Ovary (tissue), 9 donors: Measurements from ENCODE around the gene KCND2. TPM values are rescaled to one million over a fixed set of nuclear protein-coding genes. Genes with fewer than 3 reads are reported as not detected.
"Not testable (repeated sequence)": the region's sequence is repeated elsewhere in the genome, so short reads cannot be mapped to it uniquely, and the experiment has no call there.

Experiments
- DNase-seq, 5 donors: peaks; one replicate each; pipeline ENCODE4 v3.0.0-alpha.2; 2019 to 2020
- H3K27ac ChIP-seq, 2 donors: fragments of 200-600 bp; one replicate each; pipeline versions ENCODE4 v1.5.1 to v1.8.0; 2019 to 2022
- H3K27me3 ChIP-seq: fragments of 200-600 bp; one replicate; pipeline ENCODE4 v1.8.0; 2022
- H3K36me3 ChIP-seq: fragments of 200-600 bp; sonication (generic); one replicate; pipeline ENCODE4 v1.5.1; 2019
- H3K4me1 ChIP-seq: one replicate; pipeline ENCODE4 v1.8.1; 2013; ENCODE audit warnings: mild to moderate bottlenecking, moderate library complexity; ENCODE audit not compliant: insufficient read depth
- H3K4me3 ChIP-seq: fragments of 200-600 bp; sonication (generic); one replicate; pipeline ENCODE4 v1.5.1; 2017
- H3K9me3 ChIP-seq, 2 donors: fragments of 200-600 bp in 1 of 2; sonication (generic) in 1 of 2; one replicate each; pipeline versions ENCODE4 v1.5.1 to v1.8.1; 2013 to 2019; ENCODE audit warnings: mild to moderate bottlenecking in 1 of 2, moderate library complexity in 1 of 2
- EP300 ChIP-seq: sonication (generic); formaldehyde crosslinking; IDR thresholded peaks from one replicate; pipeline ENCODE4 v1.6.1; 2017; ENCODE audit warnings: antibody characterized with exemption
- POLR2A ChIP-seq: fragments of 450-650 bp; IDR thresholded peaks from one replicate; pipeline ENCODE4 v1.6.1; 2017; ENCODE audit warnings: antibody characterized with exemption, mild to moderate bottlenecking, moderate library complexity
- WGBS, 3 donors: extraction: QIAGEN DNeasy Blood & Tissue Kit in 1 of 3; methylation state at CpG; one replicate each; pipeline versions ENCODE4 v1.1.5 to v1.1.7; 2013 to 2017; 5-methylcytosine and 5-hydroxymethylcytosine counted together
- intact Hi-C, 4 donors: fragments of 100-400 bp; cut with DNase I; formaldehyde crosslinking; loops; one replicate each; pipeline versions ENCODE4 v1.11.0 to v1.15.1; 2022 to 2023
- polyA plus RNA-seq, 2 donors: library from polyadenylated mRNA; stranded (reverse); fragments of 200-250 nt in 1 of 2; fragments of 350-450 nt in 1 of 2; fragmentation: Illumina TruSeq in 1 of 2; extraction: RNeasy Lipid Tissue Mini Kit (QIAGEN cat#74804) in 1 of 2; gene quantifications; one replicate each; pipeline ENCODE4 v1.2.3, GENCODE V29; 2013 to 2014
- total RNA-seq, 7 donors: library from RNA; depleted of rRNA in 2 of 7; stranded (reverse); fragments of >200 nt in 2 of 7; fragmentation: NEBNext Ultra II Directional in 3 of 7; extraction: Animal tissue kit (Norgen Biotek cat#: 25700) in 3 of 7; gene quantifications; one replicate each; pipeline versions ENCODE4 v1.1.0 to v1.2.4, GENCODE V29; 2016 to 2023
- TF ChIP-seq, protein P1 (sequence below), 3 donors: fragments of 450-650 bp in 2 of 3; fragments of 200-600 bp in 1 of 3; IDR thresholded peaks; one replicate each; pipeline versions ENCODE4 v1.5.1 to v1.8.0; 2016 to 2022; ENCODE audit warnings: antibody characterized with exemption in 3 of 3, mild to moderate bottlenecking in 1 of 3
- donor health status: DM: no; HTN: no; CAD: no; lungs with moderate emphysema.
- donor health status: DM: no; HTN: no; CAD: no.
- donor health status: Bipolar disorder and iron deficiency.
- donor health status: DM: yes; HTN: yes; CAD: no.
- donor health status: DM: no; HTN: no; CAD: no.
- donor health status: DM: yes; HTN: yes; CAD: no.

The KCND2 gene
- total and polyA plus RNA-seq, 9 donors: 3.2 to 14.5 (median 5.4) TPM

DNA sequence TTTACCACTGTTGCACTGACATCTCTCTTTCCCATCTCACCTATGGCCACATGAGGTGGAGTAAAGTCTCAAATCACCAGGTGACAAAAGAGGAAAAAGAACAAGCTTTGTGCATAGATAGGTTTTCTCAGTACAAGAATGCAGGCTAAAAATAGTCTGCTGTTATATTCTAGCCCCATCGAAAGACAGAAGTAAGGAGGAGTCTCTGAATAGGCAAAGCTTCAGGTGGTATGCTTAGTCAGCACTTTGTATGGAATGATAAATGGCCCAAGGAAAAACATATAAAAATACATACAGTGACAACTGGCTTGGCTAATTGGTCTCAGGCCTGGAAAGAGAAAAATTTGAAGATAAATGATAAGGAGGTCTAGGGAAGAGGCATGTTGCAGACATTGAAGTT is 39.6 kb upstream of the KCND2 start:
- Histone ChIP-seq H3K4me3 (no peak overlapping the region), H3K36me3 (no peaks in the 10 kb centered on the region), H3K27me3 (no peaks in the 10 kb centered on the region), H3K9me3 (no peaks in the 10 kb centered on the region), H3K4me1 (no peaks in the 10 kb centered on the region), H3K27ac (no peak overlapping the region)
- 36 to 47% (median 42%) methylated on average over 1 of the region's 1 CpG for WGBS, 3 donors
- TF ChIP-seq POLR2A (no peak), EP300 (no peak)
- DNase-seq: no peak
- intact Hi-C loops: no loop called here

DNA sequence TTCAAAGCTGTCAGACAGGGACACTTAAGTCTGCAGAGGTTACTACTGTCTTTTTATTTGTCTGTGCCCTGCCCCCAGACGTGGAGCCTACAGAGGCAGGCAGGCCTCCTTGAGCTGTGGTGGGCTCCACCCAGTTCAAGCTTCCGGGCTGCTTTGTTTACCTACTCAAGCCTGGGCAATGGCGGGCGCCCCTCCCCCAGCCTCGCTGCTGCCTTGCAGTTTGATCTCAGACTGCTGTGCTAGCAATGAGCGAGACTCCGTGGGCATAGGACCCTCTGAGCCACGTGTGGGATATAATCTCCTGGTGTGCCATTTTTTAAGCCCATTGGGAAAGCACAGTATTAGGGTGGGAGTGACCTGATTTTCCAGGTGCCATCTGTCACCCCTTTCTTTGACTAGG is 32.6 kb upstream of the KCND2 start:
- H3K27ac ChIP-seq, H3K4me3 ChIP-seq, intact Hi-C loops, H3K9me3 ChIP-seq, DNase-seq, H3K4me1 ChIP-seq, H3K36me3 ChIP-seq, H3K27me3 ChIP-seq: not testable (repeated sequence)
- 86 to 89% (median 86%) methylated on average over 8 of the region's 8 CpGs for WGBS, 3 donors

DNA sequence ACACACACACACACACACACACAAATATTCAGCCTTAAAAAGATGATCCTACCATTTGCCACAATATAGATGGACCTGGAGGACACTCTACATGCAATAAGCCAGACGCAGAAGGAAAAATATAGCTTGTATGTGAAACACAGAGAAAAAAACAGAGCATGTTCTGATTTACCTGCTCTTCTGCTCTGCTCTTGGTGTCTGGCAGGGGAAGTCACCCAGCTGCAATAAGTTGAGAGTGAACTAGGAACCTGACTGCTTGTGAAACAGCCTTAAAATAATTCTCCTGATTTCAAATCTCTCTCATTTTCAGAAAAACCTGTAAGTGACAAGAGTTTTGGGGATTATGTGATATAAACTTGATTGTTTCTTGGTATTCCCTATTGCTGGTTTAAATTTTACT is 31.0 kb upstream of the KCND2 start:
- intact Hi-C loops: no loop called here
- Histone ChIP-seq H3K27me3 (no peaks in the 10 kb centered on the region), H3K36me3 (no peaks in the 10 kb centered on the region), H3K9me3 (no peaks in the 10 kb centered on the region), H3K4me3 (no peak overlapping the region), H3K27ac (no peak overlapping the region), H3K4me1 (no peaks in the 10 kb centered on the region)
- TF ChIP-seq EP300 (no peak), POLR2A (no peak)
- TF ChIP-seq, protein P1, sequence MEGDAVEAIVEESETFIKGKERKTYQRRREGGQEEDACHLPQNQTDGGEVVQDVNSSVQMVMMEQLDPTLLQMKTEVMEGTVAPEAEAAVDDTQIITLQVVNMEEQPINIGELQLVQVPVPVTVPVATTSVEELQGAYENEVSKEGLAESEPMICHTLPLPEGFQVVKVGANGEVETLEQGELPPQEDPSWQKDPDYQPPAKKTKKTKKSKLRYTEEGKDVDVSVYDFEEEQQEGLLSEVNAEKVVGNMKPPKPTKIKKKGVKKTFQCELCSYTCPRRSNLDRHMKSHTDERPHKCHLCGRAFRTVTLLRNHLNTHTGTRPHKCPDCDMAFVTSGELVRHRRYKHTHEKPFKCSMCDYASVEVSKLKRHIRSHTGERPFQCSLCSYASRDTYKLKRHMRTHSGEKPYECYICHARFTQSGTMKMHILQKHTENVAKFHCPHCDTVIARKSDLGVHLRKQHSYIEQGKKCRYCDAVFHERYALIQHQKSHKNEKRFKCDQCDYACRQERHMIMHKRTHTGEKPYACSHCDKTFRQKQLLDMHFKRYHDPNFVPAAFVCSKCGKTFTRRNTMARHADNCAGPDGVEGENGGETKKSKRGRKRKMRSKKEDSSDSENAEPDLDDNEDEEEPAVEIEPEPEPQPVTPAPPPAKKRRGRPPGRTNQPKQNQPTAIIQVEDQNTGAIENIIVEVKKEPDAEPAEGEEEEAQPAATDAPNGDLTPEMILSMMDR (IDR thresholded peaks at IDR 0.05): no peak
- DNase-seq: no peak
- WGBS, 3 donors: 89 to 94% (median 89%) methylated on average over 1 of the region's 1 CpG

DNA sequence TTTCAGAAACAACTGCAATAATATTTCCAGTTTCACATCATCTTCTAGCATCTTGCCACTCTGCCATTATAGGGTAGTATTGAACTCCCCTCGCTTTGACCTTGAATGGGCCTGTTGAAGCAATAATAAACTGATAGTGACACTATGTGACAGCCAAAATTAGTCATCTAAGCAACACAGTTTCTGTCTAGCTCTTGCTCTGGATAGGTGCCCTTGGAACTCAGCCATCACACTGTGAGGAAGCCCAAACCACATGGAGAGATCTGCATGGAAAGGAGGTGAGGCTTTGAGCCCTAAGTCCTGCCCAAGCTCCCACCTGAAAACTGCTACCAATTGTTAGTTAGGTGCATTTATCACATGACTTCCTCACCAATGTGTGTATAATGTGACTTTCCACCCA is 18.1 kb upstream of the KCND2 start:
- 37 to 84% (median 65%) methylated on average over 1 of the region's 1 CpG for WGBS, 3 donors
- intact Hi-C loops: no loop called here
- Histone ChIP-seq H3K9me3 (no peaks in the 10 kb centered on the region), H3K4me1 (no peaks in the 10 kb centered on the region), H3K36me3 (no peaks in the 10 kb centered on the region), H3K4me3 (no peak overlapping the region), H3K27me3 (no peaks in the 10 kb centered on the region), H3K27ac (no peak overlapping the region)
- TF ChIP-seq POLR2A (no peak), EP300 (no peak)
- TF ChIP-seq, protein P1 (IDR thresholded peaks at IDR 0.05): no peak
- no peak for DNase-seq

DNA sequence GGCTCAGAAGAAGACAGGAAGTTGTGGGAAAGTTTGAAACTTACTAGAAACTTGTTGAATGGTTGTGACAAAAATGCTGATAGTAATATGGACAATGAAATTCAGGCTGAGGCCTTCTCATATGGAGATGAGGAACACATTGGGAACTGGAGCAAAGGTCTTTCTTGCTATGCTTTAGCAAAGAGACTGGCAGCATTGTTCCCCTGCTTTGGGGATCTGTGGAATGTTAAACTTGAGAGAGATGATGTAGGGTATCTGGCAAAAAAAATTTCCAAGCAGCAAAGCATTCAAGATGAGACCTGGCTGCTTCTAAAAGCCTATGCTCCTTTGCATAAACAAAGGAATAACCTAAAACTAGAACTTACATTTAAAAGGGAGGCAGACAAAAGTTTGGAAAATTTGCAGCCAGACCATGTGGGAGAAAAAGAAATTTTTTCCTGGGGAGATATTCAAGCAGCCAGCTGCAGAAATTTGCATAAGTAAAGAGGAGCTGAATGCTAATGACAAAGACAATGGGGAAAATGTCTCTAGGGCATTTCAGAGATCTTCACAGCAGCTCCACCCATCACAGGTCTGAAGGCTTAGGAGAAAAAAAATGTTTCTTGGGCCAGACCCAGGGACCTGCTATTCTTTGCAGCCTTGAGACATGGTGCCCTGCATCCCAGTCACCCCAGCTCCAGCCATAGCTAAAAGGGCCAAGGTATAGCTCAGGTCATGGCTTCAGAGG is 16.5 kb upstream of the KCND2 start:
- H3K36me3 ChIP-seq: no peaks in the 10 kb centered on the region
- intact Hi-C loops: no loop called here

More for the DNA sequence above, 16.5 kb upstream of the KCND2 start:
- Histone ChIP-seq H3K27ac (no peak overlapping the region), H3K9me3 (no peaks in the 10 kb centered on the region), H3K4me1 (no peaks in the 10 kb centered on the region), H3K27me3 (no peaks in the 10 kb centered on the region), H3K4me3 (no peak overlapping the region)
- no peak for DNase-seq
- TF ChIP-seq EP300 (no peak), POLR2A (no peak)
- TF ChIP-seq, protein P1 (IDR thresholded peaks at IDR 0.05): no peak
